Choroid plexus epithelial cell (primary cell): ENCODE measurements around the gene ASIP.

Source experiments
- DNase-seq: peaks from one replicate; pipeline ENCODE4 v3.0.0-alpha.2; 2010; ENCODE audit warnings: low read depth
- H3K4me3 ChIP-seq: 2 replicates; pipeline ENCODE4 v1.5.1; 2011; ENCODE audit warnings: low read depth, mild to moderate bottlenecking, control low read depth, low read length, moderate library complexity
- CTCF ChIP-seq: conservative IDR thresholded peaks from 2 replicates; pipeline ENCODE4 v1.5.1; 2011; ENCODE audit warnings: low read depth, mild to moderate bottlenecking, control low read depth, inconsistent platforms, low read length, moderate library complexity

Gene ASIP

DNA sequence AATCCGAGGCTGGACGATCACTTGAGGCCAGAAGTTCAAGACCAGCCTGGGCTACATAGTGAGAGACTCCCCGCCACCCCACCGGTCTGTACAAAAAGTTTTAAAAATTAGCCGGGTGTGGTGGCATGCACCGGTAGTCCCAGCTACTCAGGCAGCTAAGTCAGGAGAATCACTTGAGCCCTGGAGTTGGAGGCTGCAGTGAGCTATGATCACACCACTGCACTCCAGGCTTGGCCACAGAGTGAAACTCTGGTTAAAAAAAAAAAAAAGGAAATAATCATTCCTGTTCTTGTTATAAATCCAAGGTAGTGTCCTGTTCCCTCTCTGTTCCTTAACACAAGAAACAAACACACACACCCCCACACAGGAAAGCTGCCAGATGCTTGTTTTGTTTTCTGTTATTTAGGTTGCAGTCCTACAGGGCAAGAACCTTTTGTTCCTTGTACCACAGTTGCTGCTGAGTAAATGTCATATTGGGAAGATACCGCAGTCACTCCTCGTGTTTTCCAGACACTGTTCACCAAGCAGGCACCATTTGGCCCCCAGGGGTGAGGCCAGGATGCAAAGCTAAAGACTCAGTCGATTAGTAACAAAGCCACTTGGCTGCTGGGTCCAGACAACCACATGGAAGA lies 28.9 kb downstream of the ASIP start:
- H3K4me3 ChIP-seq = no peak overlapping the region
- peak; percentile 93 for DNase-seq
- no peak for TF ChIP-seq CTCF

DNA sequence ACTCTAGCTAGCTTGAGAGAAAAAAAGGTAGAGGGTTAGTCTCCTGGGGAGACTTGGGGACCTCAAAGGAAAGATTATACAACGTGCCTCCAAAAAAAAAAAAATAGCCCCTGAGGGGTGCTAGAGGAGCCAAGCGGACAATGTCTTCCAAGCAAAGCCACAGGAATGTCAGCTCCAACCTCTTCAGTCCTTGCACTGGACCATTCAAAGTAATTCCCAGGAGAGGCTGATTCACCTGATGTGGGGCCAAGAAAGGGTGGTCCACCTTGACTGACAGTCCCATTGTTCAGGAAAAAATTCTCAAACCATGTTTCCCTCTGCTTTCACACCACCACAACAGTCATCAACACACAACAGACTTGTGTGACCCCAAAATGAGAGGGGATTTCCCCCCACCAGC lies 30.7 kb downstream of the ASIP start:
- no peak overlapping the region for H3K4me3 ChIP-seq
- TF ChIP-seq CTCF = no peak
- peak; percentile 83 for DNase-seq

GRCh38 chr20:34274694-34275093 lies 33.5 kb downstream of the ASIP start:
- no peak for DNase-seq
- TF ChIP-seq CTCF = no peak
- no peak overlapping the region for H3K4me3 ChIP-seq

- TF ChIP-seq CTCF = no peak
- DNase-seq = no peak
- no peak overlapping the region for H3K4me3 ChIP-seq
Measured at GRCh38 chr20:34281177-34281576, 40.0 kb downstream of the ASIP start.

- H3K4me3 ChIP-seq = no peak overlapping the region
- no peak for TF ChIP-seq CTCF
- no peak for DNase-seq
Measured at GRCh38 chr20:34282041-34282440, 40.8 kb downstream of the ASIP start.

DNA sequence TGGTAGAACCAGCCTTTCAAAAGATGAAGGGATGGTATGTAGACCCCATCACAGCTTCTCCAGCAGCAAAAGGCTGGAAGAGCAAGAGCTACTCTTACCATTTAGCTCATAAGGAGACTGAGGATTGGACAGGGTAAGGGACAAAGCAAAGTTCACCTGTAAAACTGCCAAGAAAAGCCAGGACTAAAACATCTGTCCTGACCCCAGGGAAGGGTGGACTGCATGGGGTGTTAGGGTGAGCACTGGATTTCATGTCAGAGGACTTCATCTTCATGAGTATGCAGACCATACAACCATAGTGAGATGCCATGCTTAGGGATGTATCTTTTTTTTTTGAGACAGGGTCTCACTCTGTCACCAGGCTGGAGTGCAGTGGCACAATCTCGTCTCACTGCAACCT lies 42.6 kb downstream of the ASIP start:
- no peak overlapping the region for H3K4me3 ChIP-seq
- TF ChIP-seq CTCF = no peak
- no peak for DNase-seq

DNA sequence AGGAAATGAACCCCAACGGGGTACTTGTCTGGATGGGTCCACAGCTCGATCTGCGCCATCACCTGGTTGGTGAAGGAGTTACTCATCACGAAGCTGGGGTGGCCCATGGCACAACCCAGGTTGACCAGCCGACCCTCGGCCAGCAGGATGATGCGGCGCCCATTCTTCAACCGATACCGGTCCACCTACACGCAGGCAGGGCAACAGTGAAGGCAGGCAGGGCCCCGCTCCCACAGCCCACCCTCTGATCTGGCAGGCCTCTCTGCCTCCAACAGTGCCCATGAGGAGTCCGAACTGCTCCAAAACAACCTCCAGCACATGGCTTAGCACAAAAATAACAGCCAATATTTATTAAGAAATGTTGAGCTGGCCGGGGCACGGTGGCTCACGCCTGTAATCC lies 44.2 kb downstream of the ASIP start:
- TF ChIP-seq CTCF = no peak
- DNase-seq = no peak
- no peak overlapping the region for H3K4me3 ChIP-seq
